ENCODE results near the gene CHI3L2.
A peak's percentile ranks its signal among the peaks of the same experiment; 100 is the strongest.

CHI3L2 gene

DNA sequence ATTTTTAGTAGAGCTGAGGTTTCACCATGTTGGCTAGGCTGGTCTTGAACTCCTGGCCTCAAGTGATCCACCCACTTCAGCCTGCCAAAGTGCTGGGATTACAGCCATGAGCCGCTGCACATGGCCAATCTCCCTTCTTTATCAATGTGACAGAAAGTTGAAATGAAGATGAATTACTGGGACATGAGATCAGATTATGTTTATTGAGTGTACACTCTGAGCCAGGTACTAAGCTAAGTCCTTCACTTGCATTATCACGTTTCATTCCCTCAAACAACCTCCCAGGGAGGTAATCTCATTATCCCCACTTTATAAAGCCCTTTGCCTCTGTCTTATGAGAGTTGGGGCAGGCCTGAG is 6.3 kb upstream of the CHI3L2 start:
- no peak for DNase-seq (ENCODE audit: low spot score)

DNA sequence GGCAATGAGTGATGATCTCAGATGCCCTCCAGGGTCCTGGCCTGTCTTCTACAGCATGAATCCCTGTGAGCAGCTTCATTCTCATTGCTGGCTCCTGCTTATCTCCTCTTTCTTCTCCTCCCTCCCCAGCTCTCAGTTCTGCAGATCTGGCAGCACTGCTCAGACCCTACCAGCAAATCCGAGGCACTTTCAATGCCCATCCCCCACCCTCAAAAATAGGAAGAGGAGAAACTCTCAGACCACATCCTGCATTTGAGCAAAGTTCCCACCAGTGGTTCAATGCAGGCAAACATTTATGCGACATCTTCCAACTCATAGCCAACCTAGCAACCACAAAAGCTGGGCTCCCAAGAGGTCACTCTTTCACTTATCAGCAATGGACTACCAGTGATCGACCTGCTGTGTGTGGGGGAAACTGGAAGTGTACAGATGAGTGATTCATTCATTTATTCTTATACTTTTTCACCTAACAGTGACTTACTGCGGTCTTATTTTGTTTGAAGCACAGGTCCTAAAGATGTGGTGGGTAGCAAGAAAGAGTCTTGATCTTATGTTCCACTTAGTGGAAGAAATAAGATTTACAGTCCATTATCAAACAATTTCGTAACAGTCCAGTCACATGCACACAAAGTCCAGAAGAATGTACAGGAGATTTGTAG is 5.8 kb upstream of the CHI3L2 start:
- no peak for DNase-seq (ENCODE audit: low spot score)

DNA sequence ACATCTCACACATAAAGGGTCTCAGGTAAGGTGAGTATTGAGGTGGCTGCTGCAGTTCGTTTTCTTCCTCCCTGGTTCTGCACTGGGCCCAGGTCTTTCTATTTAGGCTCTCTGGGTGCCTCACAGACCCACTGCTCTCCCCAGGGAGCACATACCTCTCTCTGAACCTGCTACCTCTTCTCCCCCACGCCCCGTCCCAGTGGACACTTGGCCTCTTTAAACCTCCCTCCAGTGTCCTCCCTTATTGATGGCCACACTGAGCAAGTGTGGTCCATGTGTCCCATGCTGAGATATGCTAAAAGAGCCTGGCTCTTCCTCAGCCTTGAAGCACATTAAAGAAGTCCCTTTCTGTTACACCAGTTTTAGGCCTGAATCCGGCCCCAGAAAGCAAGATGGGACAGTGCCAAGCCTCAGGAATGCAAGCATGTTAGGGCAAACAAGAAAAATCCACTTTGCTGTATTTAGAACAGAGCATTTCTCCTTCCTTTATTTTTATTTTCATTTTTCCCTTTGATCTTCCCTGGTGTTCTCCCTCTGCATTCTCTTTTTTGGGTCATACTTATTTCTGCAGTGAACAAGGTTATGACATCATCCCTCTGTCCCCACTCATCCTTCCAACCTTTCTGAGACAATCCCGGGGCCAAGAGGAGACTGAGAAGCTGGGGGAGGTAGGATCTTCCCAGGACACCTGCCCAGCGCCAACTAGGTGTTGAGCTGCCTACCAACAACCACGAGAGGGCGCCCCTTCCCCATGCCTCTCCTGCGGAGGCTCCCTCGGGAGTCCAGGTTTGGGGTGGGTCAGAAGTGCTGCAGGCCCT is 5.0 kb upstream of the CHI3L2 start:
- peak; percentile 84 for DNase-seq (ENCODE audit: low spot score)

DNA sequence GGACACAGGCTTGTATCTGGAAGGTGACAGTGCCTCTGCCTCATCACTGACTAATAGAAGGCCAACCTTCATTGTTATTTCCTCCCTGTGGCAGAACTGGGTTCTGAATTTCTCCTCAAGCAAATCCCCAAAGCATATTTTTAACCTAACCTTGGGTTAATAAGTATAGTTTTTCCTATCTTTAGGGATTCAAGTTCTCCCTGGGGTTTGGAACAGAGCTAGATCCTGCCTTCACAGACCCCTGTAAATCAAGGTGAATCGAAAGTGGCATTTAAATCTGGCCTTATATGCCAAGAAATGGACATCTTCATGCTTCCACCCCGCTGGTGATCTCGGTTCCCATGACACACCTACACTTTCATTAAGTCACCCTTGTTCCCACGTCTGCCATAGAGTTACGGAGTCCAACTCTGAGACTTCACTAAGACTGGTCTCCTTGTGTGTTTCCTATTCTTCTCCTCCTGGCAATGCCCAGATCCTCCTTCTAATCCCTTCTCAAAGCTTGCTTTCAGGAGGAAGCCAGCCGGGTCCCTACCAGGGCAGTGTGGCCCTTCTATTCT is 4.3 kb upstream of the CHI3L2 start:
- no peak for DNase-seq (ENCODE audit: low spot score)

DNA sequence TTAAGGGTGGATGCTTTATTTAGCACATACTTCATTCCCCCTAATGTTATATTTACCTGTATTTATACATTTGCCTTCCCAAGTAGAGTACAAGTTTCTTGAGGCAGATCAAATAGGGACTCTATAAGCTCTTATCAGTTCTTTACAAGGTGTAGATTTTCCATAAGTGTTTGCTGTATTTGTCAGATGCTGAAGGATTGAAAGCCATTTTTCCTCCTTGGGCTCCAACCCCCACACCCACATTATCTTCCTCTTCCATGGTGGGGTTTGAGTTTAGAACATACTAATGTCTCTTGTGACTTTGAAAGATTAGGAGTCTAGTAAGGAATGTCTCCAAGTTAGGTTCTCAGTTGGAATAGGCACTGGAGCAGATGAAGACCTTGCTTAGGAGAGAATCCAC is 2.4 kb upstream of the CHI3L2 start:
- DNase-seq (ENCODE audit: low spot score), result no peak

DNA sequence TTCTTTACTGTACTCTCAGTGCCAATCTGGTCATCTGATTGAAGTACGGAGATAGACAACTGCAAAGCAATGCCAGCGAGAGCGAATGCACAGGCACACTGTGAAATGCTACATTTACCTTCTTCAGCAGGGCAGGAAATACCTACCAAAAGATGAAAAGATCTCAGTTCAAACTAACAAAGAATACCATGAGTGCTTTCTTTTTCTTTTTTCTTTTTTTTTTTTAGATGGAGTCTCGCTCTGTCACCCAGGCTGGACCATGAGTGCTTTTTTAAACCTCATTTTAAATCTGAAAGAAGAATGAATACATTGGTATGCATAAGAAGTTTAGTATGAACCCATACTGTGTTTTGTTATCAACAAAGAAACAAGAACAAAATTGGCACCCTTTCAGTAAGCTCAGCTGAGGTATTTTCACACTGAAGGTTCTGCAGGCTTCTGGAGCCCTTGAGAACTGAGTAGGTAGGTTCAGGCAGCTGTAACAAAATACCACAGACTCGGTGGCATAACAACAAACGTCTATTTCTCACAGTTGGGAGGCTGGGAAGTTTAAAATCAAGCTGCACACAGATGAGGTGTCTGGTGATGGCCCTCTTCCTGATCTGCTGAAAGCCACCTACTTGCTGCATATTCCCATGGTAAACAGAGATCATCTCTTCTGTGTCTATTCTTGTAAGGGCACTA is 1.7 kb upstream of the CHI3L2 start:
- DNase-seq (ENCODE audit: low spot score), result no peak

DNA sequence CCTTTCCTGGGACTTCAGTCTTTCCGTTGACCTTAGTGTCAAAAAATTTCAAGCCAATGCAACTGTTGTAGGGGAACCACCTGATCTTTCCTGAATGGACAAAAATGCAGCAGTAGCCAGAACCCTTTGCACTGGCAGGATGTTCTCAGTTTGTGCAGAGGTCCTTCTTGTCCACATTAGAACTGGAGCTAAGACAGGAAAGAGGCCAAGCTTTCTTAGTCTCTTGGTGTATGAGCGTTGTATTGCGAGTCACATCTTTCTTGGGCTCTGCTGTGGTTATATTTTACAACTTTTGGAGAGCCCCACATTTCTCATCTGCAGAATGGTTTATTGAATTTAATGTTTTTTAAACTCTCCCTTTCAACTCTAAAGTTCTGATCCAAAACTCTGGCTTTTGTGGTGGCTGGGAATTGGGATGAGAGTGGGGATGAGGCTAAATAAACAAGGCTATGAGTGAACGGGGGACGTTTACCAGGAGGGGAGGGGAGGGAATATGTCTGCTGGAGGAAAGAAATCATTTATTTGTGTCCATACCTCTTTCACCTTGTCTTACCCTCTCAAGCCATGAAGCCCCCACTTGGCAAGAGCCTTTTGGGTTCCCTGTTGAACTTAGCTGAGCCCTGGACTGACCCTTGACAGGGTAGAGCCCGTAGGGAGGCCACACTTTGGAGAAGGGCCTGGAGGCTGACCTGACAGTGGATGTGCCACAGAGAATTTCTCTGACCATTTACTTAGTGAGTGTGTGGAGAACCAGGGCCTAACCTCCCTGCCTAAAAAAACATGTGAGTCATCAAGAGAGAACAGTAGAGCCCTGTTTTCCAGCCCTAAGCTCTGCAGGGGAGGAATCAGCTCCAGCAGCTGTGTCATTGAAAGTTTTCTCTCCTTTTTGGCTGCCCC is 586 bp downstream of the CHI3L2 start:
- peak; percentile 86 for DNase-seq (ENCODE audit: low spot score)

DNA sequence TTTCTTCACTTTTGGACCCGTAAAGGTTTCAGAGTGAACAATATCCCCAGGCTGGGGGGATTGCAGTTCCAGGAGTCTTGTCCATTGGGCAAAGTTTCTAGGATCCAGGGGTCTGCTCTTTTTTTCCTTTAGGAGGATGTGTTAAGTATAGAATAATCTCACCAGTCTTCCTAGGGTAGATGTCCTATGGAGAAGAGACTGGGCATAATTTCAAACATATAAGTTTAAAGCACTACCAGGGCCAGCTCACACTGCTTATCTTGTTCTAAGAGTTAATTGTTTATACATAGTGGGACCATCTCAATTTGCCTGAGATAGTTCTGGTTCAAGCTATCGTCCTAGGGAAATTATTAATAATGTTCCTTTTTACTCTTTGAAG is 1.2 kb downstream of the CHI3L2 start:
- DNase-seq (ENCODE audit: low spot score), result no peak

DNA sequence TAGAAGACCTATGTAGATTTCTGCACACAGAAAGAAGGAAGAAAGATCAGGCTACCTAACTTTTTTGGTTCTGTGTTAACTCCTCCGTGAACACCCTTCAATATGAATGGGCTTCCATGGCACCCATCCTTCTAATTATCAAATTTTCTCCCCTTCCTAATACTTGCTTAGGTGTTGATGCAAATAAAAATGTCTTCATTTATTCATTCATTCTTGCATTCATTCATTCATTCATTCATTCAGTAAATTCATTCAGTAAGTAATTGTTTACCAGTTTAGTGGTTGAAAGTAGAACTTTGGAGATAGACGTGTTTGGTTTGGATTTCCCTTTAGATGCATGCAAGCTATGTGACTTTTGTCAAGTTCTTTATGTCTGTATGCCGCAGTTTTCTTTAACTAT is 4.6 kb downstream of the CHI3L2 start:
- no peak for DNase-seq (ENCODE audit: low spot score)

DNA sequence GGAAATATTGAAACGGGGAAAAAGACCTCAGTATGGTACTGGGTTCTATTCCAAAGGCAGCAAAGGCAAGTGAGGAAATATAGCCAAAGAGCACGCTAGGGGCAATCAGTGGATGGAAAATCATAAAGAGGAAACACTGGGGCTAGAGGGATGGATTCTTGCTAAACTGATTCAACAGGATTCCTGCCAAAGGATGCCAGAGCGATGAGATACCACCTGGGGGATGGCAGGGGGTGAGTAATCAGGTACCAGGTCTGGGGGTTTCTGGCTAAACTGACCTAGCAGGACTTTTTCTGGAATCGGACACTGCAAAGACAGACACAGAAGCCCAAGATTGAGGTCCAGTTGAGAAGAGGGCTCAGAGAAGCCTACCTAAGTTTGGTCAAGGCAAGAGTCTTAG is 6.7 kb downstream of the CHI3L2 start:
- DNase-seq (ENCODE audit: low spot score), result no peak

DNA sequence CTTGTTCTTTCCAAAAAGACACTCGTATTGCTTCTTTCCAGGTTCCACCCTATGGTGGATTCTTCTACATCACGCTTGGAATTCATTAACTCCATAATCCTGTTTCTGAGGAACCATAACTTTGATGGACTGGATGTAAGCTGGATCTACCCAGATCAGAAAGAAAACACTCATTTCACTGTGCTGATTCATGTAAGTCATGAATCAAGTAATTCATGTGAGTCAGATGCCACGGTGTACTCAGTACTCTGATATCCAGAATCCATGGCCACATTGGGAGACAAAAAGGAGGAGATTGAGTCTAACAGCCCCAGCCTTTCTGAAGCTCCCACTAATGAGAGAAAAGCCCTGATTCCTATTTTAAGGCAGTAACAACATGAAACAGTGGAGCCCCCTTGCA is 7.4 kb downstream of the CHI3L2 start:
- peak; percentile 62 for DNase-seq (ENCODE audit: low spot score)

DNA sequence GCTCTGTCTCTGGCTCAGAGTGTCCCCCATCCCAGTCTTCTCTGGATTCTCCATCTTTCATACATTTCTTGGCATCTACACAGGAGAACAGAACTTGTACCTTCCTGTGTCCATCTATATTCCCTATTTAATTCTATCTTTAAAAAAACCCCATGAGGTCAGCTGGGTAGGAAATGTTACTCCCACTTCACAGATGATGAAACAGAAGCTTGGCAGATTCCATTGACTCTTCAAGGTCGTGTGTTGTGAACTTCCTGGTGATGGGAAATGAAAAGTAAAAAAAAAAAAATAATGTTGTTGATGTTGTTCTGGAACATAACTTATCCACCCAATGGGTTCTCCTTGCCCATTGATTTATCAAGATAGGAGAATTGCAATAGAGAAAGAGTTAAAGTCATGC is 8.9 kb downstream of the CHI3L2 start:
- DNase-seq (ENCODE audit: low spot score), result no peak

DNA sequence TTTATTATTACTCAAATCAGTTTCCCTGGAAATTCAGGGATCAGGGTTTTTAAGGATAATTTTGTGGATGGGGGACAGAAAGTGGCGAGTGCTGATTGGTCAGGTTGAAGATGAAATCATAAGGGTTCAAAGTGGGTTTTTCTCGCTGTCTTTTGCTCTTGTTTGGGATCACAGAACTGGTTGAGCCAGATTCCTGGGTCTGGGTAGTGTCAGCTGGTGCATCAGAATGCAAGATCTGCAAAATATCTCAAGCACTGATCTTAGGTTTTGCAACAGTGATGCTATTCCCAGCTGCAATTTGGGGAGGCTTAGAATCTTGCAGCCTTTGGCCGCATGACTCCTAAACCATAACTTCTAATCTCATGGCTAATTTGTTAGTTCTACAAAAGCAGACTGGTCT is 9.3 kb downstream of the CHI3L2 start:
- no peak for DNase-seq (ENCODE audit: low spot score)

DNA sequence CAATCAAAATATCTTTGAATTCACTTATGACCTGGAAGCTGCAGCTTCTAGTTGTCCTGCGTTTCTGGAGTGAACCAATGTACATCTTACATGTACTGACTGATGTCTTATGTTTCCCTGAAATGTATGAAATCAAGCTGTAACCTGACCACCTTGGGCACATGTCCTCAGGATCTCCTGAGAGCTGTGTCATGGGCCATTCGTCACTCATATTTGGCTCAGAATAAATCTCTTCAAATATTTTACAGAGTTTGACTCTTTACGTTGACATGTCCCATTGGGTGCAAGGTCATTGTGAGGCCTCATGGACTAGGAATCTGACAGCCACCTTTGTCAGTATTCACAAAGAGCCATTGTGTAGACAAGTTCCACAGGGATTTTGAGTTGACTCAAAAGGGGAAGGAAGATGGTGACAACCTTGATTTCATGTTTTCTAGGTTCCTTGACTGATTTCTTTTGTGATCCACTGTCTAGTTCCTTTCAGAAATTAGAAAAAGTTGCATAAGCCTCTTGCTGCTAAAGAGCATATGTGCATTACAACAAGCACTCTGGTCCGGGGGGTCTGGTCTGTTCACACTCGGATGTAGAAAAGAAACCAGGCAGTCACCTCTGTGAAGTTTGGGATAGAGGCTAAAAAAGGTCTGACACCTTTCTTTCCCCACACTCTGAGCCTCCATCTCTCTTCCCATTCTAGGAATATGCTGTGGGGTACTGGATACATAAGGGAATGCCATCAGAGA is 10.7 kb downstream of the CHI3L2 start:
- no peak for DNase-seq (ENCODE audit: low spot score)

DNA sequence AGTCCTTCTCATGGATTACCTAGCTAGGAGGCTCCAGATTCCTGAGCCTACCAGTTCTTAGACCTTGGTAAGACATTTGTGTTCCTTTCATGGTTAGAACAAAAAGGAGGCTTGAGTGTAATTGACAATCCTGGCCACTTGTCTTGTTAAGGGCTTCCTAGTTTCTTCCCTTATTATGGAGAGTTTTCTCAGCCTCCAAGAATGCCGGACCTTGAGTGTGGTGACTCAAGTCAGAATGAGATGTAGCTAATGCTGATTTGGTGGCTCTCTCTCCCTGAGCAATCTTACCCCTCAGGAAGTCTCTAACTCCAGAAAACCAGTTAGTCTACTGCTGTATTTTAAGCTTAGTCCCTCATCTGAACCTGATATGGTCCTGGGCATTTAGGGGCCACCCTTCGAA is 14.3 kb downstream of the CHI3L2 start:
- DNase-seq (ENCODE audit: low spot score), result no peak

DNA sequence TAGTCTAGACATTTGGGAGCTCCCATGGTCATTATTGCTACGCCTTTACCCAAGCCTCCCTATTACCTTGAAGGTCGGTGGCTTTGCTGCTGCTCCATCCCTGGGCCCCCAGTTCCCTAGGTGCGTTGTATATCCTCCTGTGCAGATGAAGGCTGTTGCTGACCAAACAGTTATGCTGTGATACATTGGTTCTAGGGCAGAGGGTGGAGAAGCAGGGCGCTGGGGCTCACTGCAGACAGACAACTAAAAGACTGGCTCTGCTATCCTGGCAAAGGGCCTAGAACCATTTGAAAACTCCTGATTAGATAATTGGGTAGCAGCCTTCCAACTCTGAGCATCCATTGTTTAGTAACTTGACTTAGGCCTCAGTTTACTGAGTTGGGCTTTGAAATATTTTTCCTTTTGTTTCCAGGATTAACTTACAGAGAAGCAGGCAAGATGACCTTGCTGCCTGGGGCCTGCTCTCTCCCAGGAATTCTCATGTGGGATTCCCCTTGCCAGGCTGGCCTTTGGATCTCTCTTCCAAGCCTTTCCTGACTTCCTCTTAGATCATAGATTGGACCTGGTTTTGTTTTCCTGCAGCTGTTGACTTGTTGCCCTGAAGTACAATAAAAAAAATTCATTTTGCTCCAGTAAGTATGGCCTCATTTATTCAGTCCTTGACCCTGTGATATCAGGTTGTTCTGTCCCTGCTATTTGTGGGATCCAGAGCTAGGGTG is 15.5 kb downstream of the CHI3L2 start:
- no peak for DNase-seq (ENCODE audit: low spot score)

DNA sequence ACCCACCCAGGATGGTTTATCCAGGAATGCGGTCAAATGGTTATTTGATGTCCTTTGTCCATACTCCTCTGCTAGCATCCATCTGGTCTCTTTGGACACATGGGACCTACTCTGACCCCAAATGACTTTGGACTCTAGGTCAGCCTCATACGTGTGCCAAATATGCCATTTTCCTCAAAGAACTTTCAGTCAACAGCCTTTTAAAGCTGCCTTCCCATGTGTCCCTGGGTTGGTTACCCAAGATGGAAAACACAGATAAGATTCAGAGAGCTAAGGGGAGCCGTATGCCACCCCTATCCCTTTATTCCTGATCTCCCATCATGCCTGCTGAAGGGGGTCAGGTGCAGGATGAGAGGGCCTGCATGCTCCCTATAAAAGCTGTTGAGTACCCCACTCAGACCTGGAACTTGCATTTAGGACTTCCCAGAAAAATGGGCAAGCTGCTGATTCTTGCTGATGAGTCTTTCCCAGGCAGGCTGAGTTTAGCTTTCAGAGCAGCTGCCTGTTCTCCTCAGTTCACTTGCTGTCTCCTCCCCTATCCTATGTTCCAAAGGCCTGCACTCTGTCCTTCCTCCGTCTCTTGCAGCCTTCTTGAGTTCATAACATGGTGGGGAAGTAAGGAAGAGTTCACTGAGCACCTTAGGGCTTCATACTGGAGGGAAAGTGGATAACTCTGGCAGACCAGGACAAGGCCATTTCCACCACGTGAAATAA is 19.8 kb downstream of the CHI3L2 start:
- no peak for DNase-seq (ENCODE audit: low spot score)

DNA sequence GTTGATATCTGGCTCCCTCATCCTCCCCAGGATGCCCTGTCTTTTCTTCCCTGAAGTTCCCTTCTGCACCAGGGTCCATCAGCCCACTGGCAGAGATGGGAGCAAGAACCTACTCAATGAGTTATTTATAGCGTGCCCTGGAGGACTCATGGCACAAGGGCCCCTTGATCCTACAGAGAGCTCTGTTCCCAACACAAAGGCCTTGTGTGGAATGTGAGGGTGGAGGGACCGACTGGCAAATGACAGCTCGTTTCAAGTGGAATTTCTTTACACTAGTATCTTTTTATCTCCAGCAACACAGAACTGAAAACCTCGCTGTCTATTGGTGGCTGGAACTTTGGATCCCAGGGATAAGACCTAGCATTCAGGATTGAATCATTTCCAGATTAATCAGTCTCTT is 22.4 kb downstream of the CHI3L2 start:
- DNase-seq (ENCODE audit: low spot score), result no peak

DNA sequence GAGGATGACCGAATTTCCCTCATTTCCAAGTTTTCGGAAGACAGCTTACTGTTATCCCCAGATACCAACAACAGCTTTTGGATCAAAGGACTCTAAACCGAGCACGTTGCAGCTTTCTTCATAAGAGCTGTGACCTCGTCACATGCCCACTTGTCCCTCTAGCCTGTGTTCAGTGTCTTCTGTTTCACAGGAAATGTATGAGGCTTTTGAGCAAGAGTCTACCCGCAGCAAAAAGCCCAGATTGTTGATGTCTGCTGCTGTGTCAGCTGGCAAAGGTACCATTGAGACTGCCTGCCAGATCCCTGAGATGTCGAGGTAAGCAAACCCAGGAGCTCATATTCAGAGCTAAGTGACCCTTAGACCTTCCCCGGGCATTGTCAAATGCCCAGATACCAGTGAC is 24.1 kb downstream of the CHI3L2 start:
- no peak for DNase-seq (ENCODE audit: low spot score)

DNA sequence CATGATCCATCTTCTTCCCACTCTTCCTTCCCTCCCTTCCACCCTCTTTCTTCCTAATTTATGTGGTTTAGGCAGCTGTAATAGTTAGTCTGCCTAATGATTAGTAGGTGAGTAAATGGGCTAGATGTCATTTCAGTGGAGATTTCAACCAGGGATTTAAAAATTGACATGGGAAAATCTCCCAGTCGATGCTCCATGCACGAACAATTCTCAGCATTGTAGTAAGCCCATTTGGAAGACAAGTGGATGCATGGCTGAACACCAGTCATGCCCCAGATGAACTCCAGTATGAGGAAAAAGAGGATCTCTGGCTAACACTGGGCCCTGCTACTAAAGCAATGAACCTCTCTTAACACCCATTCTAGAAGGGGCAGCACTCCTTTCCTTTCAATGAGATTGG is 25.3 kb downstream of the CHI3L2 start:
- DNase-seq (ENCODE audit: low spot score), result no peak
